Nephron (organoid): ENCODE data around the gene C8A.

ENCODE experiments used
- H3K27ac Mint-ChIP-seq, 3 experiments: 2 replicates each; pipeline ENCODE4 v1.8.0; 2020; ENCODE audit warnings: mixed read lengths in 3 of 3, mild to moderate bottlenecking in 2 of 3, moderate library complexity in 1 of 3
- H3K27me3 Mint-ChIP-seq: 2 replicates; pipeline ENCODE4 v1.8.0; 2021; ENCODE audit warnings: low read depth, mild to moderate bottlenecking, moderate library complexity, mixed read lengths
- H3K36me3 Mint-ChIP-seq: 2 replicates; pipeline ENCODE4 v1.8.0; 2020; ENCODE audit warnings: low read depth, mixed read lengths
- H3K4me1 Mint-ChIP-seq: 2 replicates; pipeline ENCODE4 v1.8.0; 2020; ENCODE audit warnings: mixed read lengths
- H3K4me3 Mint-ChIP-seq, 3 experiments: 2 replicates each; pipeline ENCODE4 v1.8.0; 2020; ENCODE audit warnings: mild to moderate bottlenecking in 3 of 3, mixed read lengths in 3 of 3, moderate library complexity in 2 of 3
- H3K9me3 Mint-ChIP-seq: 2 replicates; pipeline ENCODE4 v1.8.0; 2020; ENCODE audit warnings: mixed read lengths
- CTCF ChIP-seq, 3 experiments: fragments of 200-600 bp; sonication (generic); IDR thresholded peaks; one replicate each; pipeline ENCODE4 v1.5.0; 2021; ENCODE audit warnings: antibody characterized with exemption in 3 of 3; ENCODE audit not compliant: unreplicated experiment in 3 of 3

Gene C8A

GRCh38 chr1:56837244-56837939 lies 17.2 kb upstream of the C8A start:
- peak overlapping the region; percentile 23 to 71 (median 65) for H3K27ac Mint-ChIP-seq
- no peak overlapping the region for H3K4me3 Mint-ChIP-seq
- peak in 1 of 3 experiments; percentile 7 for TF ChIP-seq CTCF (IDR thresholded peaks at IDR 0.05; ENCODE audit: unreplicated experiment in 3 of 3)
- no peaks in the 10 kb centered on the region for H3K36me3 Mint-ChIP-seq
- H3K4me1 Mint-ChIP-seq, result no peaks in the 10 kb centered on the region
- H3K9me3 Mint-ChIP-seq, result peaks cover 4% of the 10 kb centered on the region
- H3K27me3 Mint-ChIP-seq, result peaks cover 31% of the 10 kb centered on the region

GRCh38 chr1:56838759-56839158 lies 15.8 kb upstream of the C8A start:
- Mint-ChIP-seq H3K36me3 (no peaks in the 10 kb centered on the region), H3K27me3 (peaks cover 34% of the 10 kb centered on the region), H3K4me1 (no peaks in the 10 kb centered on the region), H3K27ac (no peak overlapping the region), H3K9me3 (peaks cover 4% of the 10 kb centered on the region), H3K4me3 (no peak overlapping the region)
- no peak for TF ChIP-seq CTCF (IDR thresholded peaks at IDR 0.05; ENCODE audit: unreplicated experiment in 3 of 3)

- H3K4me1 Mint-ChIP-seq, result no peaks in the 10 kb centered on the region
- no peaks in the 10 kb centered on the region for H3K36me3 Mint-ChIP-seq
- H3K27me3 Mint-ChIP-seq, result peaks cover 41% of the 10 kb centered on the region
- no peak overlapping the region for H3K27ac Mint-ChIP-seq
- TF ChIP-seq CTCF (IDR thresholded peaks at IDR 0.05; ENCODE audit: unreplicated experiment in 3 of 3), result no peak
- H3K9me3 Mint-ChIP-seq, result peaks cover 4% of the 10 kb centered on the region
- no peak overlapping the region for H3K4me3 Mint-ChIP-seq
Observed at GRCh38 chr1:56843544-56843943, 11.1 kb upstream of the C8A start.

GRCh38 chr1:56844545-56845136 lies 10.0 kb upstream of the C8A start:
- Mint-ChIP-seq H3K4me1 (no peaks in the 10 kb centered on the region), H3K36me3 (no peaks in the 10 kb centered on the region), H3K27ac (peak overlapping the region in 1 of 3 experiments; percentile 53), H3K9me3 (no peaks in the 10 kb centered on the region), H3K4me3 (no peak overlapping the region), H3K27me3 (peaks cover 46% of the 10 kb centered on the region)
- TF ChIP-seq CTCF (IDR thresholded peaks at IDR 0.05; ENCODE audit: unreplicated experiment in 3 of 3), result no peak

GRCh38 chr1:56845343-56845742 lies 9.3 kb upstream of the C8A start:
- Mint-ChIP-seq H3K4me1 (no peaks in the 10 kb centered on the region), H3K4me3 (no peak overlapping the region), H3K9me3 (no peaks in the 10 kb centered on the region), H3K27ac (peak overlapping the region in 1 of 3 experiments; percentile 53), H3K27me3 (peaks cover 49% of the 10 kb centered on the region), H3K36me3 (no peaks in the 10 kb centered on the region)
- TF ChIP-seq CTCF (IDR thresholded peaks at IDR 0.05; ENCODE audit: unreplicated experiment in 3 of 3), result no peak

GRCh38 chr1:56849750-56850149 lies 4.8 kb upstream of the C8A start:
- H3K27ac Mint-ChIP-seq, result no peak overlapping the region
- no peak for TF ChIP-seq CTCF (IDR thresholded peaks at IDR 0.05; ENCODE audit: unreplicated experiment in 3 of 3)
- H3K4me1 Mint-ChIP-seq, result no peaks in the 10 kb centered on the region
- H3K27me3 Mint-ChIP-seq, result peaks cover 55% of the 10 kb centered on the region
- H3K36me3 Mint-ChIP-seq, result no peaks in the 10 kb centered on the region
- no peak overlapping the region for H3K4me3 Mint-ChIP-seq
- no peaks in the 10 kb centered on the region for H3K9me3 Mint-ChIP-seq
